Measurements from ENCODE around the gene OR8B4.

The OR8B4 gene

GRCh38 chr11:124442442-124442841 is 17.8 kb upstream of the OR8B4 start:
- TF ChIP-seq, protein P1, sequence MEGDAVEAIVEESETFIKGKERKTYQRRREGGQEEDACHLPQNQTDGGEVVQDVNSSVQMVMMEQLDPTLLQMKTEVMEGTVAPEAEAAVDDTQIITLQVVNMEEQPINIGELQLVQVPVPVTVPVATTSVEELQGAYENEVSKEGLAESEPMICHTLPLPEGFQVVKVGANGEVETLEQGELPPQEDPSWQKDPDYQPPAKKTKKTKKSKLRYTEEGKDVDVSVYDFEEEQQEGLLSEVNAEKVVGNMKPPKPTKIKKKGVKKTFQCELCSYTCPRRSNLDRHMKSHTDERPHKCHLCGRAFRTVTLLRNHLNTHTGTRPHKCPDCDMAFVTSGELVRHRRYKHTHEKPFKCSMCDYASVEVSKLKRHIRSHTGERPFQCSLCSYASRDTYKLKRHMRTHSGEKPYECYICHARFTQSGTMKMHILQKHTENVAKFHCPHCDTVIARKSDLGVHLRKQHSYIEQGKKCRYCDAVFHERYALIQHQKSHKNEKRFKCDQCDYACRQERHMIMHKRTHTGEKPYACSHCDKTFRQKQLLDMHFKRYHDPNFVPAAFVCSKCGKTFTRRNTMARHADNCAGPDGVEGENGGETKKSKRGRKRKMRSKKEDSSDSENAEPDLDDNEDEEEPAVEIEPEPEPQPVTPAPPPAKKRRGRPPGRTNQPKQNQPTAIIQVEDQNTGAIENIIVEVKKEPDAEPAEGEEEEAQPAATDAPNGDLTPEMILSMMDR (IDR thresholded peaks at IDR 0.05; ENCODE audit: borderline replicate concordance, insufficient read depth, low read depth, low read length) = no peak
- no peak overlapping the region for H3K4me3 ChIP-seq (ENCODE audit: low read depth, low read length)

DNA sequence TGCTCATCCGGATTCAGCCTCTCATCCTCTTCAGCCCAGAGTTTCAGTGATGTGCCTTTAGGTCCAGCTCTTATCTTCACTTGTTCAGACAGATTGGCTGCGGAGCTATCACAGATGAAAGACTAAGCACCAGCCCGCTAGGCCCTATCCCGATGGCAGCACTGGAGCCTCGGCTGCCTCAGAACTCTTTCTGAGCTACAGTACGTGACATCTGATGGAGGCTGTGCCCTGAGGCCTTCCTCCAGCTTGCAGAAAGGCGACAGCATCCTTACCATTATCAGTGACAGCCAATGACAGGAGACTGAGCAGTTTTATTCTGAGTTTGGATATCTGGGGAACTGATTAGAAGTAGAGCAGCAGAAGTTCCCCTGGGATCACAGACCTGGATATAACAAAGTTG is 16.8 kb upstream of the OR8B4 start:
- H3K4me3 ChIP-seq (ENCODE audit: low read depth, low read length) = no peak overlapping the region
- TF ChIP-seq, protein P1 (IDR thresholded peaks at IDR 0.05; ENCODE audit: borderline replicate concordance, insufficient read depth, low read depth, low read length) = no peak

- TF ChIP-seq, protein P1 (IDR thresholded peaks at IDR 0.05; ENCODE audit: borderline replicate concordance, insufficient read depth, low read depth, low read length) = no peak
These were observed 16.4 kb upstream of the OR8B4 start for GRCh38 chr11:124441081-124441480.

GRCh38 chr11:124440608-124441007 is 15.9 kb upstream of the OR8B4 start:
- no peak overlapping the region for H3K4me3 ChIP-seq (ENCODE audit: low read depth, low read length)
- TF ChIP-seq, protein P1 (IDR thresholded peaks at IDR 0.05; ENCODE audit: borderline replicate concordance, insufficient read depth, low read depth, low read length) = no peak

More at GRCh38 chr11:124441081-124441480, 16.4 kb upstream of the OR8B4 start:
- no peak overlapping the region for H3K4me3 ChIP-seq (ENCODE audit: low read depth, low read length)

DNA sequence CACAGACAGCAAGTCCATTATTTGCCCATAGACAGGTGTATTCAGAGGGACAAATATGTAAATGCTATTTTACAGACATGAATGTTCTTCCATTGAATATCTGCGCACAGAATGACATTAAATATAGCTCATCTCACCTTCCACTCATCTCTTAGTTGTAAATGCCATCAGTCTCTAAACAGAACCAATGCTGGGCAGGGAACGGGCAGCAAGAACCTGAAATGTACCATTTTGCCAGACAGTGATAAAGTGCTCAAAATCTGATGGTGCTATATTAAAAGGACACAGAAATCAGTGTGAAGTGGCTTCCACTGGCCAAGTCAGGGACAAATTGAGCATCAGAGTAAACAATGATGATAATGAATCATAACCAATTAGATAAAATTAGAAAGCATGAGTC is 10.0 kb upstream of the OR8B4 start:
- TF ChIP-seq, protein P1 (IDR thresholded peaks at IDR 0.05; ENCODE audit: borderline replicate concordance, insufficient read depth, low read depth, low read length) = no peak
- no peak overlapping the region for H3K4me3 ChIP-seq (ENCODE audit: low read depth, low read length)

GRCh38 chr11:124429599-124429998 is 4.9 kb upstream of the OR8B4 start:
- TF ChIP-seq, protein P1 (IDR thresholded peaks at IDR 0.05; ENCODE audit: borderline replicate concordance, insufficient read depth, low read depth, low read length) = no peak

DNA sequence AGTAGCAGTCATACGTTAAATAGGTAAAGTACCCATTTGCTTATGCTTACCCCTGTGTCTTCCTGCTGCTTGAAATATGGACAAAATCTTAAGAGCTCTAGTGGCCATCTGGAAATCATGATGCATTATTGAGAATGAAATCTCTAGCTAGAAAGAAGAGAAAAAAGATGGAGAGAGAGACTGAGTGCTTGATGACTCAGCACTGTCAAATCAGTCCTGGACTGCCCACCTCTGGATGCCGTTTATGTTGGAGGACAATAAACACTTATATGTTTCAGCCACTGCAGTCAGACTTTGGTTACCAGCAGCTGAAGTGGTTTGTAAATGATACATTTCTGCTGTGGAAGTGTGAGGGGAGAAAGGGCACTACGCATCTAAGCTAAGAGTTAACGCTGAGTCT is 3.6 kb downstream of the OR8B4 start:
- TF ChIP-seq, protein P1 (IDR thresholded peaks at IDR 0.05; ENCODE audit: borderline replicate concordance, insufficient read depth, low read depth, low read length) = no peak
- no peak overlapping the region for H3K4me3 ChIP-seq (ENCODE audit: low read depth, low read length)

More at GRCh38 chr11:124429599-124429998, 4.9 kb upstream of the OR8B4 start:
- H3K4me3 ChIP-seq (ENCODE audit: low read depth, low read length) = no peak overlapping the region
